Astrocyte (in vitro differentiated cells and primary cell): ENCODE measurements around the gene HOXB1. TPM values are rescaled to one million over a fixed set of nuclear protein-coding genes. Genes with fewer than 3 reads are reported as not detected.
A peak's percentile ranks its signal among the peaks of the same experiment; 100 is the strongest.

Experiments used
- DNase-seq: peaks from one replicate; pipeline ENCODE4 v3.0.0-alpha.2; 2010; ENCODE audit warnings: low read depth
- FAIRE-seq: peaks from 2 replicates; lab custom pipeline; 2011; peaks lifted over from hg19 to GRCh38; lab: Jason Lieb, UNC
- H2AFZ ChIP-seq: 2 replicates; pipeline ENCODE4 v1.6.0; 2012; ENCODE audit warnings: low read depth, low read length, inconsistent platforms
- H3K27ac ChIP-seq: 2 replicates; pipeline ENCODE4 v1.5.1; 2011; ENCODE audit warnings: low read depth, low read length, inconsistent platforms
- H3K27me3 ChIP-seq: 2 replicates; pipeline ENCODE4 v1.6.0; 2011; ENCODE audit warnings: low read length, inconsistent platforms; ENCODE audit not compliant: insufficient read depth
- H3K36me3 ChIP-seq: 2 replicates; pipeline ENCODE4 v1.5.1; 2011; ENCODE audit warnings: low read length, inconsistent platforms; ENCODE audit not compliant: insufficient read depth
- H3K4me1 ChIP-seq: 2 replicates; pipeline ENCODE4 v1.5.1; 2011; ENCODE audit warnings: low read length, inconsistent platforms; ENCODE audit not compliant: insufficient read depth
- H3K4me2 ChIP-seq: 2 replicates; pipeline ENCODE4 v1.6.0; 2012; ENCODE audit warnings: low read length, inconsistent platforms
- H3K4me3 ChIP-seq: 2 replicates; pipeline ENCODE4 v1.5.1; 2011; ENCODE audit warnings: low read depth, mild to moderate bottlenecking, low read length, inconsistent platforms; ENCODE audit not compliant: insufficient read depth
- H3K79me2 ChIP-seq: 2 replicates; pipeline ENCODE4 v1.6.0; 2012; ENCODE audit warnings: mild to moderate bottlenecking, low read length, inconsistent platforms; ENCODE audit not compliant: insufficient read depth
- H3K9ac ChIP-seq: 2 replicates; pipeline ENCODE4 v1.6.0; 2012; ENCODE audit warnings: mild to moderate bottlenecking, low read length, inconsistent platforms
- H3K9me3 ChIP-seq: 2 replicates; pipeline ENCODE4 v1.5.1; 2012; ENCODE audit warnings: low read depth, mild to moderate bottlenecking, low read length, inconsistent platforms; ENCODE audit not compliant: insufficient read depth
- H4K20me1 ChIP-seq: 2 replicates; pipeline ENCODE4 v1.6.0; 2012; ENCODE audit warnings: low read length, inconsistent platforms; ENCODE audit not compliant: insufficient read depth
- H3K27ac Mint-ChIP-seq: one replicate; pipeline ENCODE4 v1.8.0; 2021; ENCODE audit warnings: mild to moderate bottlenecking, mixed read lengths; ENCODE audit not compliant: unreplicated experiment
- H3K27me3 Mint-ChIP-seq: one replicate; pipeline ENCODE4 v1.8.0; 2021; ENCODE audit warnings: low read depth, mixed read lengths; ENCODE audit not compliant: unreplicated experiment
- H3K36me3 Mint-ChIP-seq: one replicate; pipeline ENCODE4 v1.8.0; 2021; ENCODE audit warnings: low read depth, mixed read lengths; ENCODE audit not compliant: unreplicated experiment
- H3K4me1 Mint-ChIP-seq: one replicate; pipeline ENCODE4 v1.8.0; 2021; ENCODE audit warnings: low read depth, mixed read lengths; ENCODE audit not compliant: unreplicated experiment
- H3K4me3 Mint-ChIP-seq: one replicate; pipeline ENCODE4 v1.8.0; 2021; ENCODE audit warnings: mild to moderate bottlenecking, moderate library complexity, mixed read lengths; ENCODE audit not compliant: unreplicated experiment
- H3K9me3 Mint-ChIP-seq: one replicate; pipeline ENCODE4 v1.8.0; 2021; ENCODE audit warnings: mild to moderate bottlenecking, mixed read lengths; ENCODE audit not compliant: unreplicated experiment
- CTCF ChIP-seq: IDR thresholded peaks from 2 replicates; pipeline ENCODE4 v1.5.1; 2011; ENCODE audit warnings: low read depth, mild to moderate bottlenecking, inconsistent platforms, low read length, moderate library complexity; ENCODE audit not compliant: insufficient read depth
- EZH2 ChIP-seq: IDR thresholded peaks from 2 replicates; pipeline ENCODE4 v1.6.1; 2012; ENCODE audit warnings: mild to moderate bottlenecking, low read length, inconsistent platforms; ENCODE audit not compliant: insufficient read depth
- total RNA-seq: library from RNA; stranded (reverse); gene quantifications from 2 replicates; pipeline ENCODE4 v1.2.1, GENCODE V29; 2021

Gene HOXB1
- total RNA-seq, 1 donor from 2014 or later = not detected

- peaks cover 18% of the 10 kb centered on the region for H3K4me1 ChIP-seq
- no peak overlapping the region for H2AFZ ChIP-seq
- peak overlapping the region; percentile 11 for H3K27ac ChIP-seq
- DNase-seq = peak; percentile 91
- no peaks in the 10 kb centered on the region for H3K36me3 ChIP-seq
- H3K4me2 ChIP-seq = peak overlapping the region; percentile 29
- Mint-ChIP-seq H3K4me1 (peaks cover 11% of the 10 kb centered on the region), H3K9me3 (no peaks in the 10 kb centered on the region), H3K36me3 (no peaks in the 10 kb centered on the region), H3K27me3 (peaks cover 36% of the 10 kb centered on the region), H3K27ac (peak overlapping the region; percentile 67), H3K4me3 (peak overlapping the region; percentile 21)
- no peaks in the 10 kb centered on the region for H3K27me3 ChIP-seq
- no peaks in the 10 kb centered on the region for H4K20me1 ChIP-seq
- H3K9ac ChIP-seq = no peak overlapping the region
- TF ChIP-seq EZH2 = no peak
- no peak for TF ChIP-seq CTCF
- H3K4me3 ChIP-seq = no peak overlapping the region
- H3K9me3 ChIP-seq = no peaks in the 10 kb centered on the region
- H3K79me2 ChIP-seq = no peaks in the 10 kb centered on the region
- peak; percentile 87 for FAIRE-seq
Measured at GRCh38 chr17:48505788-48506187, 25.0 kb downstream of the HOXB1 start.

GRCh38 chr17:48504953-48505352, 25.9 kb downstream of the HOXB1 start:
- DNase-seq (no peak), FAIRE-seq (no peak)
- no peak overlapping the region for H3K4me3 Mint-ChIP-seq
- Histone ChIP-seq H3K79me2 (no peaks in the 10 kb centered on the region), H3K27ac (no peak overlapping the region), H3K36me3 (no peaks in the 10 kb centered on the region), H3K4me1 (peaks cover 23% of the 10 kb centered on the region), H2AFZ (no peak overlapping the region), H3K27me3 (no peaks in the 10 kb centered on the region), H3K9ac (no peak overlapping the region), H3K4me2 (no peak overlapping the region), H3K4me3 (no peak overlapping the region), H4K20me1 (no peaks in the 10 kb centered on the region), H3K9me3 (no peaks in the 10 kb centered on the region)
- H3K36me3 Mint-ChIP-seq = no peaks in the 10 kb centered on the region
- H3K4me1 Mint-ChIP-seq = peaks cover 18% of the 10 kb centered on the region
- H3K9me3 Mint-ChIP-seq = no peaks in the 10 kb centered on the region
- H3K27ac Mint-ChIP-seq = no peak overlapping the region
- TF ChIP-seq CTCF (no peak), EZH2 (no peak)
- peaks cover 41% of the 10 kb centered on the region for H3K27me3 Mint-ChIP-seq

- Histone ChIP-seq H3K9ac (no peak overlapping the region), H3K79me2 (no peaks in the 10 kb centered on the region), H3K4me1 (peaks cover 23% of the 10 kb centered on the region), H3K9me3 (no peaks in the 10 kb centered on the region), H2AFZ (no peak overlapping the region), H3K4me2 (no peak overlapping the region), H3K27me3 (no peaks in the 10 kb centered on the region), H4K20me1 (no peaks in the 10 kb centered on the region), H3K27ac (no peak overlapping the region), H3K36me3 (no peaks in the 10 kb centered on the region), H3K4me3 (no peak overlapping the region)
- Mint-ChIP-seq H3K27ac (no peak overlapping the region), H3K4me3 (no peak overlapping the region), H3K27me3 (peaks cover 43% of the 10 kb centered on the region), H3K4me1 (peaks cover 21% of the 10 kb centered on the region), H3K36me3 (no peaks in the 10 kb centered on the region), H3K9me3 (no peaks in the 10 kb centered on the region)
- TF ChIP-seq EZH2 (no peak), CTCF (no peak)
- FAIRE-seq (no peak), DNase-seq (no peak)
Measured at GRCh38 chr17:48503747-48504146, 27.1 kb downstream of the HOXB1 start.
